HUES64 (cell line): ENCODE measurements around the gene BCAR1.
"Not testable (repeated sequence)": the region's sequence is repeated elsewhere in the genome, so short reads cannot be mapped to it uniquely, and the experiment has no call there.

ENCODE experiments used
- H3K27ac ChIP-seq: 2 replicates; pipeline ENCODE4 v1.7.0; 2013; ENCODE audit warnings: low read depth, low read length, inconsistent platforms
- H3K27me3 ChIP-seq: 2 replicates; pipeline ENCODE4 v1.6.1; 2013; ENCODE audit warnings: mild to moderate bottlenecking, low read length; ENCODE audit not compliant: insufficient read depth
- H3K36me3 ChIP-seq: 2 replicates; pipeline ENCODE4 v1.6.1; 2013; ENCODE audit warnings: mild to moderate bottlenecking, low read length; ENCODE audit not compliant: insufficient read depth
- H3K4me1 ChIP-seq: 2 replicates; pipeline ENCODE4 v1.6.1; 2013; ENCODE audit warnings: mild to moderate bottlenecking, low read length, moderate library complexity; ENCODE audit not compliant: insufficient read depth
- H3K4me3 ChIP-seq: 2 replicates; pipeline ENCODE4 v1.5.1; 2013; ENCODE audit warnings: mild to moderate bottlenecking, low read length, moderate library complexity
- H3K9ac ChIP-seq: 2 replicates; pipeline ENCODE4 v1.6.1; 2013; ENCODE audit warnings: mild to moderate bottlenecking, low read depth, low read length
- H3K9me3 ChIP-seq: 2 replicates; pipeline ENCODE4 v1.6.1; 2013; ENCODE audit warnings: low read depth, low read length; ENCODE audit not compliant: insufficient read depth
- WGBS: fragments of 150-250, 120-280 bp; methylation state at CpG from one replicate; pipeline ENCODE4 v1.1.7; 2013; ENCODE audit warnings: missing lambda C conversion rate; 5-methylcytosine and 5-hydroxymethylcytosine counted together

BCAR1 gene

DNA sequence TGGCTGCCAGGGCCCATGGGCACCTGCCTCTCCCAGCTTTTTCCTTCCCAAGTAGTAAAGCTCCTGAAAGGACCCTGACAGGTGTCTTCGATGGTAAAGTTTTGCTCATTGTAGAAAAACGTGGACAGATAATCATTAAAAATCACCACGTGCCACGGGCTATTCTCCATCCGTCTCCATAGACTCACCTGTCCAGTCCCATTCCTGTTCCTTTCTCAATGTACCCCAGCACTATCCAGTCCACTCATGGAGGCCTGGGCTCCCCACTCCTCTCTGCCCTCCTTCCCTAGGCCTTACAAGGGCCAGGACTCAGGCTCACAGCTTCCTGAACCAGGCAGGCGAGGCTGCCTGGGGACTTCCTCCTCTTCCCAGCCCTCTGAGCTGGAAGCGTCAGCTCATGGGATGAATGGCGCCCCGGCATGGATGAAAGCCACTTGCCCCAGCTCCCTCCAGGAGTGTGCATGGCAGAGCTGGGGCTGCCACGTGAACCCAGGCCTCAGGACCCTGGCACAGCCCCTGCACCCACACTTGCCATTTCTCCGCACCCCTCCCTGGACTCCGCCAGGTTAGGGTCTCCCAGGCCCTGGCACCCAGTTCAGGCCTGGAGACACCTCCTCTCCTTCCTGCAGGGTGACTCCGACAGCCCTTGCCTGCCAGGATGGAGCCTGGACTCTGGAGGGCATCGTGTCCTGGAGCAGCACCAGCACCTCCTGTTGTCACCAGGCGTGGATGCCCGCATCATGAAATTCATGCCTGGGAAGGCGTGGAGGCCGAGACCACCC, 23.9 kb downstream of the BCAR1 start:
- no peaks in the 10 kb centered on the region for H3K9me3 ChIP-seq
- WGBS: 94% methylated on average over 18 of the region's 18 CpGs
- no peaks in the 10 kb centered on the region for H3K4me1 ChIP-seq
- H3K4me3 ChIP-seq: no peak overlapping the region
- H3K27me3 ChIP-seq: no peaks in the 10 kb centered on the region
- no peak overlapping the region for H3K27ac ChIP-seq
- H3K9ac ChIP-seq: no peak overlapping the region
- peaks cover 38% of the 10 kb centered on the region for H3K36me3 ChIP-seq

DNA sequence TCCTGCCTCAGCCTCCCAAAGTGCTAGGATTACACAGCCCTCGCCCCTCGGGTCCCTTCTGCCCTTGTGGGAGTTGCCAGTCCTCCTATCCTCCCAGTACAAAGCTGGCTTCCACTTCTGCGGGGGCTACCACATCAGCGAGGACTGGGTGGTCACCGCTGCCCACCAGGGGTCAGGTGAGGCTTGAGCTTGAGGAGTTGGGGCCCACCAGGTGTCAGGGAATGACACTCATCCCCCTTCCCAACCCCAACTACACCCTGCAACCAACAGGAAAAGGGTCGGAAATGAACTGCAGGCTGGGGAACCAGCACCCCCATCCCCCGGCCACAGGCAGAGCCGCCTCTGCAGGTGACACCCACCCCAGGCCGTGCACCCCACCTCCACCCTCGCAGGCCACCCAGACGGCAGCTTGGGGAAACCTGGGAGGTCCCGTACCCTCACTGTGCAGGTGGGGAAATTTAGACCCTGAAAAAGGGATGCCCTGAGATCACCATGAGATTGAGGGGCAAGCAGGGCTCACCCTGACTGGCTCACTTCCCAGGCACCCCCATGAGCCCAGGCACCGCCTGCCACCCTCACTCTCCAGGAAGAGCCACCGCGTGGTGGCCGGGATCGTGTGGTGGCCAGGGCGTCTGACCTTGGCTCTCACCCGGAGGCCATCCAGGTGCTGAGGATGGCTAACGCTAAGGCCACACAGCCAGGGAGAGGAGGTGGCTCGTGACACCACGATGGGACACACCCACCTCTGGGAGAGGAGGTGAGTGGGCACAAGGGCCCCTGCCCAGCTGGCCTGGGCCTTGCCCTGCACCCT, 24.7 kb downstream of the BCAR1 start:
- peaks cover 34% of the 10 kb centered on the region for H3K36me3 ChIP-seq
- H3K27ac ChIP-seq: no peak overlapping the region
- no peak overlapping the region for H3K4me3 ChIP-seq
- 82% methylated on average over 22 of the region's 22 CpGs for WGBS
- H3K4me1 ChIP-seq: no peaks in the 10 kb centered on the region
- no peak overlapping the region for H3K9ac ChIP-seq
- no peaks in the 10 kb centered on the region for H3K27me3 ChIP-seq
- H3K9me3 ChIP-seq: no peaks in the 10 kb centered on the region

DNA sequence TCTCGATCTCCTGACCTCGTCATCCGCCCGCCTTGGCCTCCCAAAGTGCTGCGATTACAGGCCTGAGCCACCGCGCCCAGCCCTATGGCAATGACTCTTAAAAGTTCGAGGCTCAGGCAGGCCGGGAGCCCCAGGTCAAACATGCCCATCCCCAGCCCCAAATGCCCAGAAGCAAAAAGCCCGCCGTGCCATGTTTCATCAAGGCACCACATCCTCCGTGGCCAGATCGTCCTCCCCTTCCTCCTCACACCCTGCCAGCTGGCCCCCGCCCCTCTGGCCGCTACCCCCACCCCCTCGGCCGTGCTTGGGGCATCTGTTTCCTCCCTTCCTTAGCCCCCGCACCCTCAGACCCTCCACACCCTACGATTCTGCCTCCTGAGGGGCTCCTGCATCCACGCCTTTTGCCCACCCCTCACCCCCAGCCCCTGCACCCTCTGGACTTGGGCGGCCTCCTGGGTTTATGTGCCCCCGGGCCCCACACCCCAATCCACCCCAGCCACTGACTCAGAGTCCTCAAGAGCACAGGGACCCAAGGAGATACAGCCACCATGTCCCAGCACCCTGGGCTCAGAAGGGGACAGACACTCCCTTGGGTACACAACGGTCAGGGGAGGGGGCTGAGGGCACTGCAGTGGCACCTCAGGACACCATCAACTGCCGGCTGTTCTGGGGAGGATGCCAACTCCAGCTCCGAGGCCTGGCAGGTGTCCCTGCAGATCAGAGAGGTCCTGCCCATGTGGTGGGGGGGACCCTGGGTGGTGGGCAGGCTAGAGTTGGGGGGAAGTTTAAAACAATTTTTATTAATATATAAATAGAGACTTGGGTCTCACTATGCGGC, 25.5 kb downstream of the BCAR1 start:
- Histone ChIP-seq H3K4me3 (no peak overlapping the region), H3K27me3 (no peaks in the 10 kb centered on the region), H3K9ac (no peak overlapping the region), H3K36me3 (peaks cover 27% of the 10 kb centered on the region), H3K27ac (no peak overlapping the region), H3K9me3 (no peaks in the 10 kb centered on the region), H3K4me1 (no peaks in the 10 kb centered on the region)
- WGBS: 87% methylated on average over 26 of the region's 26 CpGs

DNA sequence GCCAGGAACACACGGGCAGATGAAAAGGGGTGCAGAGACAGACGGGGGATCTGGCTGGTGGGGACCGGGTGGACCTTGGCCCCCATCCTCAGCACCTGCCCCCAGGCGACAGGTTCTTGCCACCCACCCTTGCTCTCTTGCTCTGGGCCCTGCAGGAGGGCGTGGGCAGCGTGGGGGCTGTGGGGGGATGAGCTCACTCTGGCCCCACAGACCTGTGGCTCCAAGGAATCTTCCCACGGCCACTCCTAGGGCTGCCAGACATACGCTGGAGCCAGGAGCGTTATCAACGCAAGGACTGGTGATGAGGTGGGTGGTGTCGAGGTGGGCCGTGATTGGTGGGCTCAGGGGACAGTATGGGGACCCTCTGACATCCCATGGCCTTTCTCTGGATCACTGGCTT, 26.3 kb downstream of the BCAR1 start:
- H3K9me3 ChIP-seq: no peaks in the 10 kb centered on the region
- WGBS: 86% methylated on average over 12 of the region's 12 CpGs
- peaks cover 19% of the 10 kb centered on the region for H3K36me3 ChIP-seq
- no peaks in the 10 kb centered on the region for H3K27me3 ChIP-seq
- H3K4me3 ChIP-seq: no peak overlapping the region
- H3K9ac ChIP-seq: no peak overlapping the region
- H3K27ac ChIP-seq: no peak overlapping the region
- no peaks in the 10 kb centered on the region for H3K4me1 ChIP-seq

DNA sequence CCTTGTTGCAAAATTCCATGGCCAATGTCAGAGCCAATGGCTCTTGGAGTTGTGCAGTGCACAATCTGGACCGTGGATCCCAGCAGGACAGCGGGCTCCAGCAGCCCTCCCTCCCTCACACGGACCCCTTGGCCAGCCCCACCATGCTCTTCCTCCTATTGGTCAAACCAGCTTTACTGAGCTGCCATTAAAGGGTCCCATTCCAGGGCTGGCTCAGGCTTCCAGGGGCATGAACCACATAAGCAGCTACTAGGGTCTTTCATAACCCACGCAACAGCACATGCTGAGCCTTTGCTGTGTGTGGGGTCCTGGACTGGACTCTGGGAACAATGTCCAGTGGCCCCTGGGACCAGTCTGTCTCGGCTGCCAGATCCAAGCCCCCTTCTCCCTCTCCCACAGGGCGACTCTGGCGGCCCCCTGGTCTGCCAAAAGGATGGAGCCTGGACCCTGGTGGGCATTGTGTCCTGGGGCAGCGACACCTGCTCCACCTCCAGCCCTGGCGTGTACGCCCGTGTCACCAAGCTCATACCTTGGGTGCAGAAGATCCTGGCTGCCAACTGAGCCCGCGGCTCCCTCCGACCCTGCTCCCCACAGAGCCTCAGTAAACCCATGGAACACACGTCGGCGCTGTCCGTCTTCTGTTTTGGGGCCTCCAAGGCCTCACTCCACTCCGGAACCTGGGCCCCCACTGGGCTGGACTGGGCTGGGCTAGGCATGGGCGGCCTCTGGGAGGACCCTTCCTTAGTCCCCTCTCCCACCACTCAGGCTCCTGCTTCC, 26.9 kb downstream of the BCAR1 start:
- H3K4me3 ChIP-seq: no peak overlapping the region
- 89% methylated on average over 20 of the region's 20 CpGs for WGBS
- H3K9ac ChIP-seq: no peak overlapping the region
- no peaks in the 10 kb centered on the region for H3K27me3 ChIP-seq
- no peak overlapping the region for H3K27ac ChIP-seq
- no peaks in the 10 kb centered on the region for H3K4me1 ChIP-seq
- H3K36me3 ChIP-seq: peaks cover 13% of the 10 kb centered on the region
- H3K9me3 ChIP-seq: no peaks in the 10 kb centered on the region

DNA sequence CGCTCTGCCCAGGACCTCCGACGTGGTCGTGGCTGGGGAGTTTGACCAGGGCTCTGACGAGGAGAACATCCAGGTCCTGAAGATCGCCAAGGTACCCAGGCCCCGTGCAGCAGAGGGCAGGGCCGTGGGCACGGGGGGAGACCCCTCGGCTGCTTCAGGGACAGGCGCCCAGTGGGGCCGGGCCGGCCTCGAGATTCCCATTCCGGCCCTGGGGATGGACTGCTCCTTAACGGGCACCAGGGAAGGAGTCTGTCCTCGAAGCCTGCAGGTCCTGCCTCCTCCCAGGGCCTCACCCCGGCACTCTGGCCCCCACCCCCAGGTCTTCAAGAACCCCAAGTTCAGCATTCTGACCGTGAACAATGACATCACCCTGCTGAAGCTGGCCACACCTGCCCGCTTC, 28.3 kb downstream of the BCAR1 start:
- H3K9ac ChIP-seq: not testable (repeated sequence)

DNA sequence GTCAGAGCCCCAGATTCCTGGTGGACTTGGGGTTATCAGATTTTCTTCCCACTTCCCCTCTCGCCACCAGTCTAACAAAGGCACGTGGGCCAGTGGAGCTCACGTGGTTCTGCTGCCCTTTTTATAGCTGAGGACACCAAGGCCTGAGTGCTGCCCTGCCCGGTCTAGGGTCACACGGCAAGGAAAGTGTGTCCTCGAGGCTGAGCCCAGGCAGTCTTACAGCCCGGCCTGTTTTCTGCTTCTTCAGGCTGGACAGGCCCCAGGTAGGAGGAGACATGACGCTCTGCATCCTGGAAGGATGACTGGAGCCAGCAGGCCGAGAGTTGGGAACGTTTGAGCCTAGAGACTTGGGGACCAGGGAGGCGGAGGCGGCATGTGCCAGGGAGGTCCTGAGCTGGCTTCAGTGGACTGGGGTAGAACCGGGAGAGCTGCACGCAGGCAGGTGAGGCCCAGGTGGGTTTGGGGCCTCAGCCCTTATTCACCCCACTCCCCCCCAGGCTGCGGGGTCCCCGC, 29.1 kb downstream of the BCAR1 start:
- WGBS: 93% methylated on average over 14 of the region's 16 CpGs

More for the DNA sequence above, 28.3 kb downstream of the BCAR1 start:
- H3K4me1 ChIP-seq, H3K27ac ChIP-seq, H3K27me3 ChIP-seq, H3K4me3 ChIP-seq, H3K9me3 ChIP-seq, H3K36me3 ChIP-seq: not testable (repeated sequence)
- 87% methylated on average over 8 of the region's 20 CpGs for WGBS

DNA sequence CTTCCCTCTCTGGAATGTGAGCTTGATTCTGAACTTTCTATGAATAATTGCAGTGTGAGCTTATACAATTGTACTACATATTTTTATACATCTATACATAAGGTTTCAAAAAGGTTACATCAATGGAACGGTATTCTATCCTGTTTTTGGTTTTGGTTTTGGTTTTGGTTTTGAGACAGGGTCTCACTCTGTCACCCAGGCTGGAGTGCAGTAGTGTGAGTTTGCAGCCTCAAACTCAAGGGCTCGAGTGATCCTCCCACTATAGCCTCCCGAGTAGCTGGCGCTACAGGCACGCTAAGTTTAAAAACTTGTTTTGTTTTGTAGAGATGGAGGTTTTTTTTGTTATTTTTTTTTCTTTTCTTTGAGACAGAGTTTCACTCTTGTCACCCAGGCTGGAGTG, 31.6 kb downstream of the BCAR1 start:
- Histone ChIP-seq H3K36me3 (no peaks in the 10 kb centered on the region), H3K4me3 (no peak overlapping the region), H3K9ac (no peak overlapping the region), H3K27ac (no peak overlapping the region), H3K4me1 (no peaks in the 10 kb centered on the region), H3K27me3 (no peaks in the 10 kb centered on the region), H3K9me3 (no peaks in the 10 kb centered on the region)
- WGBS: 85% methylated on average over 5 of the region's 5 CpGs

More for the DNA sequence above, 29.1 kb downstream of the BCAR1 start:
- Histone ChIP-seq H3K27ac (no peak overlapping the region), H3K9ac (no peak overlapping the region), H3K27me3 (no peaks in the 10 kb centered on the region), H3K4me3 (no peak overlapping the region), H3K4me1 (no peaks in the 10 kb centered on the region), H3K36me3 (no peaks in the 10 kb centered on the region), H3K9me3 (no peaks in the 10 kb centered on the region)

DNA sequence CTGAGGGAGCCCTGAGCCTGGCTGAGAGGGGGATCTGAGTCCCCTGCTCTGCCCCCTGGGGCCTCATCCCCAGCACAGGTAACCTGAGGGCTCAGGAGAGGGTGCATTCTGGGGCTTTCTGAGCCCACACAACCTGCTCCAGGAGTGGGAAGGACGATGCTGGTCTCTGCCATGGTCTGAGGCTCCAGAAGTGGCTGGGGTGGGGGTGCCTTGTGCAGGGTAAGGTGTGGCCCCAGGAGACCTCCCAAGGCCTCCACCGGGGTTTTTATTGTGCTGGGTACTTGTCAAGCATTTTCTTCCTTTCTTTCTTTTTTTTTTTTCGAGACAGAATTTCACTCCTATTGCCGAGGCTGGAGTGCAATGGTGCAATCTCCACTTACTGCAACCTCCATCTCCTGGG, 32.3 kb downstream of the BCAR1 start:
- WGBS: 86% methylated on average over 4 of the region's 4 CpGs
- Histone ChIP-seq H3K27me3 (no peaks in the 10 kb centered on the region), H3K27ac (no peak overlapping the region), H3K4me3 (no peak overlapping the region), H3K36me3 (no peaks in the 10 kb centered on the region), H3K9me3 (no peaks in the 10 kb centered on the region), H3K4me1 (no peaks in the 10 kb centered on the region), H3K9ac (no peak overlapping the region)

DNA sequence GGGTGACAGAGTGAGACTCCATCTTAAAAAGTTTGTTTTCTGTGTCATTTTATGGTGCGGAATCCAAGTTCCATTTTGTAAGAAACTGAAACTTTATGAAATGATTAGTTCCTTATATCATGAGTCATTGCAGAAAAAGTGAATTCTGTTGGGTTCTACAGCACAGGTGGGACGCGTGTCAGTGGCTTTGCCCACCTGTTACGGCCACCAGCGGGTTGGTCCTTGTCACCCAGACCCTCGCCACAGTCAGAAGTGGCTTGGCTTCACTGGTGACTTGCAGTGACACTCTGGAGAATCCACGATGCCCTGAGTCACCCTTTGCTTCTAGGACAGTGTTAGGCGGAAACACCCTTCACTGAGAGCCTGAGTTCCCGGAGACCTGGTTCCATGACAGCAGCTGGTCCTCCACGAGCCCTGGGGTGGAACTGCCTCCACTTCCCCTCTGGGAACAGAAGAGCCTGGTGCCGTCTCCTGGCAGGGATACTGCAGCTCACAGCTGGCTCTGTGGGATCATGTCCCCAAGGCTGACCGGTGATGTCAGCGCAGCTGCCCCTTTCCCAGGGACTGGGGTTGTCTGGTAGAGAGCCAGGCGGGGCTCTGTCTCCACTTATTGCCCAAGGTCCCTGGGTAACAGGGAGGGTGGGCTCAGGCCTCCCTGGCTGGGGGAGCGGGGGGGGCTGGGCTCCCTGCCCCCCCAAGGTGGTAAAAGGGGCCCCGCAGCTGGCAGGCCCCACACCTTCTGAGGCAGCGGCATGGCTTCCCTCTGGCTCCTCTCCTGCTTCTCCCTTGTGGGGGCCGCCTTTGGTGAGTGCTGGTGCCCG, 33.0 kb downstream of the BCAR1 start, which contains the start of gene CTRB1:
CTRB1 (plus strand) TSS at position 733 of the 821 bp plus-strand sequence; CDS start at position 753, 20 bp downstream.
- Histone ChIP-seq H3K27me3 (no peaks in the 10 kb centered on the region), H3K4me1 (no peaks in the 10 kb centered on the region), H3K4me3 (no peak within 1 kb of the TSS), H3K9ac (no peak within 1 kb of the TSS), H3K36me3 (no peaks in the 10 kb centered on the region), H3K27ac (no peak within 1 kb of the TSS), H3K9me3 (no peaks in the 10 kb centered on the region)
- WGBS: 87% methylated on average over 19 of the region's 19 CpGs
